Tibial nerve (tissue), 4 donors: ENCODE measurements around the gene NCEH1.

Experiments used
- EP300 ChIP-seq, 2 donors: sonication (generic); formaldehyde crosslinking; IDR thresholded peaks; one replicate each; pipeline ENCODE4 v1.6.1; 2017; ENCODE audit warnings: antibody characterized with exemption in 2 of 2, mild to moderate bottlenecking in 1 of 2
- POLR2A ChIP-seq, 2 donors: fragments of 450-650 bp; IDR thresholded peaks; one replicate each; pipeline ENCODE4 v1.6.1; 2017; ENCODE audit warnings: antibody characterized with exemption in 2 of 2, mild to moderate bottlenecking in 2 of 2, moderate library complexity in 2 of 2
- TF ChIP-seq, protein P1 (sequence below), 5 experiments: fragments of 200-600 bp in 3 of 5; fragments of 450-650 bp in 2 of 5; sonication (generic) in 3 of 5; IDR thresholded peaks; one replicate each; pipeline ENCODE4 v1.5.1; 2016 to 2019; ENCODE audit warnings: antibody characterized with exemption in 5 of 5, mild to moderate bottlenecking in 3 of 5, moderate library complexity in 2 of 5

DNA sequence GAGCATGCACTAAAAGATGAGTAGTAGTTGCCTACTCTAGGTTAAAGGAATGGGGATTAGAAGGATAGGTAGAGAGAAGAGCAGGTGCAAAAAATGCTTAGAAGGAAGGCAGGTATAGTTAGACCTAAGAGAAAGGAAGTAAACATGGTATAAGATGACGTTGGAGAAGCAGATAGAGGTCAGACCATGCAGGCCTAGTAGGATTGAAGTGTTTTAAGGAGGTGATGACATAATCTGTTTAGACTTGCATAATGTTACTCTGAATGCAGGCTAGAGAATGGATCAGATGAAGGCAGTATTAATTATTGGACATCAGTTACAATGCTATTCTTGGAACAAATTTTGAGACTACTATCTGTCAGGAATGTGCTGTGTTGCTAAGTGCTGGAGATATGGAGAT, 28.6 kb upstream of the NCEH1 start:
- TF ChIP-seq, protein P1, sequence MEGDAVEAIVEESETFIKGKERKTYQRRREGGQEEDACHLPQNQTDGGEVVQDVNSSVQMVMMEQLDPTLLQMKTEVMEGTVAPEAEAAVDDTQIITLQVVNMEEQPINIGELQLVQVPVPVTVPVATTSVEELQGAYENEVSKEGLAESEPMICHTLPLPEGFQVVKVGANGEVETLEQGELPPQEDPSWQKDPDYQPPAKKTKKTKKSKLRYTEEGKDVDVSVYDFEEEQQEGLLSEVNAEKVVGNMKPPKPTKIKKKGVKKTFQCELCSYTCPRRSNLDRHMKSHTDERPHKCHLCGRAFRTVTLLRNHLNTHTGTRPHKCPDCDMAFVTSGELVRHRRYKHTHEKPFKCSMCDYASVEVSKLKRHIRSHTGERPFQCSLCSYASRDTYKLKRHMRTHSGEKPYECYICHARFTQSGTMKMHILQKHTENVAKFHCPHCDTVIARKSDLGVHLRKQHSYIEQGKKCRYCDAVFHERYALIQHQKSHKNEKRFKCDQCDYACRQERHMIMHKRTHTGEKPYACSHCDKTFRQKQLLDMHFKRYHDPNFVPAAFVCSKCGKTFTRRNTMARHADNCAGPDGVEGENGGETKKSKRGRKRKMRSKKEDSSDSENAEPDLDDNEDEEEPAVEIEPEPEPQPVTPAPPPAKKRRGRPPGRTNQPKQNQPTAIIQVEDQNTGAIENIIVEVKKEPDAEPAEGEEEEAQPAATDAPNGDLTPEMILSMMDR (IDR thresholded peaks at IDR 0.05), result no peak
- TF ChIP-seq POLR2A (IDR thresholded peaks at IDR 0.05), result no peak
- no peak for TF ChIP-seq EP300 (IDR thresholded peaks at IDR 0.05)
